Heart left ventricle (tissue), 16 donors: ENCODE measurements around the gene BTBD17. TPM values are rescaled to one million over a fixed set of nuclear protein-coding genes. Genes with fewer than 3 reads are reported as not detected.
A peak's percentile ranks its signal among the peaks of the same experiment; 100 is the strongest.

Source experiments
- ATAC-seq, 4 donors: fragments of 200-7000 bp; cut with Tn5 transposase; one replicate each; pipeline ENCODE4 v1.9.1; 2020 to 2022; ENCODE audit warnings: moderate library complexity in 4 of 4, mild to moderate bottlenecking in 3 of 4, moderate number of reproducible peaks in 1 of 4
- DNase-seq, 5 donors: peaks; one replicate each; pipeline ENCODE4 v3.0.0-alpha.2; 2020
- H3K27ac ChIP-seq, 12 donors: fragments of 200-600 bp; sonication (generic) in 4 of 12; one replicate each; pipeline versions ENCODE4 v1.5.0 to v1.8.0; 2016 to 2022; ENCODE audit warnings: mild to moderate bottlenecking in 2 of 12
- H3K27me3 ChIP-seq, 9 donors: fragments of 200-600 bp; sonication (generic) in 2 of 9; one replicate each; pipeline versions ENCODE4 v1.5.1 to v1.8.0; 2016 to 2022; ENCODE audit warnings: mild to moderate bottlenecking in 3 of 9
- H3K36me3 ChIP-seq, 9 donors: fragments of 200-600 bp; sonication (generic) in 2 of 9; one replicate each; pipeline versions ENCODE4 v1.5.0 to v1.8.0; 2018 to 2022; ENCODE audit warnings: mild to moderate bottlenecking in 2 of 9
- H3K4me1 ChIP-seq, 12 donors: fragments of 200-600 bp; sonication (generic) in 4 of 12; one replicate each; pipeline versions ENCODE4 v1.5.0 to v1.8.0; 2016 to 2022; ENCODE audit warnings: mild to moderate bottlenecking in 3 of 12
- H3K4me3 ChIP-seq, 12 donors: fragments of 200-600 bp; sonication (generic) in 4 of 12; one replicate each; pipeline versions ENCODE4 v1.5.0 to v1.8.0; 2017 to 2022; ENCODE audit warnings: mild to moderate bottlenecking in 9 of 12, moderate library complexity in 4 of 12
- H3K9me3 ChIP-seq, 12 donors: fragments of 200-600 bp; sonication (generic) in 4 of 12; one replicate each; pipeline versions ENCODE4 v1.5.0 to v1.8.0; 2016 to 2022; ENCODE audit warnings: mild to moderate bottlenecking in 1 of 12
- POLR2A ChIP-seq, 2 donors: fragments of 450-650 bp; IDR thresholded peaks; one replicate each; pipeline ENCODE4 v1.6.1; 2017; ENCODE audit warnings: antibody characterized with exemption in 2 of 2, mild to moderate bottlenecking in 2 of 2, moderate library complexity in 2 of 2
- WGBS, 4 donors: extraction: QIAGEN DNeasy Blood & Tissue Kit in 2 of 4; methylation state at CpG; one replicate each; pipeline versions ENCODE4 v1.1.5 to v1.1.7; 2013 to 2018; 5-methylcytosine and 5-hydroxymethylcytosine counted together
- intact Hi-C, 10 donors: fragments of 100-400 bp; cut with DNase I; formaldehyde crosslinking; loops; one replicate each; pipeline versions ENCODE4 v1.11.1 to v1.14.2; 2022
- polyA plus RNA-seq, 2 donors: library from polyadenylated mRNA; stranded (reverse); fragments of 200-250 nt; gene quantifications; one replicate each; pipeline ENCODE4 v1.2.3, GENCODE V29; 2013
- total RNA-seq, 9 donors: library from RNA; depleted of rRNA in 2 of 9; stranded (reverse); fragments of >200 nt in 2 of 9; fragmentation: NEBNext Ultra II Directional in 3 of 9; extraction: Animal tissue kit (Norgen Biotek cat#: 25700) in 3 of 9; gene quantifications; one replicate each; pipeline versions ENCODE4 v1.1.0 to v1.2.4, GENCODE V29; 2016 to 2023
- TF ChIP-seq, protein P1 (sequence below), 12 donors: fragments of 200-600 bp; sonication (generic) in 4 of 12; IDR thresholded peaks; one replicate each; pipeline versions ENCODE4 v1.5.0 to v1.8.0; 2018 to 2022; ENCODE audit warnings: antibody characterized with exemption in 12 of 12, mild to moderate bottlenecking in 5 of 12
- donor health status: ischemic (EF 13 %, LVEDD 7.1; RV severe dilation, severe dysfunction).
- donor health status: healthy with polysubstance abuse.
- donor health status: DM: no; HTN: yes; CAD: no.
- donor health status: DM: no; HTN: no; CAD: no.
- donor health status: ischemic (EF 25% LVEDD 6.9; RV normal size, moderate dysfunction).
- donor health status: ischemic (EF 25% LVEDD 5.7; RV mildly dilated, moderate dysfunction).
- donor health status: healthy.
- donor health status: DM: yes; HTN: yes; CAD: no.
- donor health status: ischemic (EF 35%, LVEDD 5.7; RV mildly dilated, moderate dysfunction).
- donor health status: nonischemic (EF 11% LVEDD 7.7; RV severe dilation, severe dysfunction).
- donor health status: DM: yes; HTN: yes; CAD: no.
- donor health status: PGD.
- donor health status: ischemic (EF 29% LVEDD 5.4; RV normal size, mild dysfunction).
- donor health status: nonischemic (EF 23%, LVEDD 6.1; RV moderate dilation, normal function).

Gene BTBD17
- total and polyA plus RNA-seq, 11 donors: not detected

GRCh38 chr17:74380086-74380958 lies 18.7 kb upstream of the BTBD17 start:
- Histone ChIP-seq H3K4me1 (peaks cover 0 to 18% (median 12%) of the 10 kb centered on the region in 12 donors), H3K27ac (peak overlapping the region in 10 of 12 donors; percentile 7 to 56 (median 24)), H3K4me3 (peak overlapping the region in 1 of 12 donors; percentile 20), H3K36me3 (no peaks in the 10 kb centered on the region), H3K27me3 (peaks cover 0 to 7% (median 0%) of the 10 kb centered on the region in 9 donors), H3K9me3 (no peaks in the 10 kb centered on the region)
- 36 to 41% (median 38%) methylated on average over 14 to 17 of the region's 17 CpGs for WGBS, 4 donors
- DNase-seq (peak in 1 of 5 donors; percentile 62), ATAC-seq (peak; percentile 21 to 74 (median 46))
- intact Hi-C loops: loop anchor here in 1 of 10 donors (5.0 kb wide), 1 partner anchor 47 kb away; no protein-coding TSS in a partner anchor
- TF ChIP-seq, protein P1, sequence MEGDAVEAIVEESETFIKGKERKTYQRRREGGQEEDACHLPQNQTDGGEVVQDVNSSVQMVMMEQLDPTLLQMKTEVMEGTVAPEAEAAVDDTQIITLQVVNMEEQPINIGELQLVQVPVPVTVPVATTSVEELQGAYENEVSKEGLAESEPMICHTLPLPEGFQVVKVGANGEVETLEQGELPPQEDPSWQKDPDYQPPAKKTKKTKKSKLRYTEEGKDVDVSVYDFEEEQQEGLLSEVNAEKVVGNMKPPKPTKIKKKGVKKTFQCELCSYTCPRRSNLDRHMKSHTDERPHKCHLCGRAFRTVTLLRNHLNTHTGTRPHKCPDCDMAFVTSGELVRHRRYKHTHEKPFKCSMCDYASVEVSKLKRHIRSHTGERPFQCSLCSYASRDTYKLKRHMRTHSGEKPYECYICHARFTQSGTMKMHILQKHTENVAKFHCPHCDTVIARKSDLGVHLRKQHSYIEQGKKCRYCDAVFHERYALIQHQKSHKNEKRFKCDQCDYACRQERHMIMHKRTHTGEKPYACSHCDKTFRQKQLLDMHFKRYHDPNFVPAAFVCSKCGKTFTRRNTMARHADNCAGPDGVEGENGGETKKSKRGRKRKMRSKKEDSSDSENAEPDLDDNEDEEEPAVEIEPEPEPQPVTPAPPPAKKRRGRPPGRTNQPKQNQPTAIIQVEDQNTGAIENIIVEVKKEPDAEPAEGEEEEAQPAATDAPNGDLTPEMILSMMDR (IDR thresholded peaks at IDR 0.05): no peak
- no peak for TF ChIP-seq POLR2A (IDR thresholded peaks at IDR 0.05)

DNA sequence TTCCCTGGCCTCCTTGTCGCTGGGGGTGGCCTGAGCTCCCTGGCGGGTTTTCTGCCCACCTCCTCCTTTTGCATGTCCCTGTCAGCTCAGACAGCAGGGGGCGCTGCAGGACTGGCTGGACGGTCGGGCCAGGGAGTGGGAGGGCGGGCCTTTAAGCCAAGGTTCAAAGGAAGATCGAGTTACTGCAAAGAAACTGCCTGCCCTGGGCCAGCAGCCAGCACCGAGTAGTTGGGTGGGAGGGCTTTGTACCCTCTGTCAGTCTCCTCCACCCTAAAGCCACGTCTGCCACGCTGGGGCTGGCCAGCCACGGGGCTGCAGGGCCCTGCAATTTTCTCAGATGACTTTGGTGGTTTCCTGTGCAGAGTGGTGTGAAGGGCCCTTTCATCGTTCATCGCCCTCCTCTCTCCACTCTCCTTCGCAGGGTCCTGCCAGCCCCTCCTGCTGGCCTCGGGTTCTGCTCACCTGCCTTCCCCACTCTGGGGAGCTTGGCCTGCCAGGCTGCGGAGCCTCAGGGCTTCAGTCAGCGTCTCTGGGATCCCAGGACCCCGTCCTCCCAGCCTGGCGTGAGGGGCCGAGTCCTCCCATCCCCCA lies 17.9 kb upstream of the BTBD17 start:
- peak; percentile 89 to 97 (median 90) for DNase-seq
- ATAC-seq: peak; percentile 84 to 97 (median 94)
- H3K27ac ChIP-seq: peak overlapping the region in 8 of 12 donors; percentile 7 to 56 (median 28)
- H3K4me1 ChIP-seq: peaks cover 0 to 18% (median 12%) of the 10 kb centered on the region in 12 donors
- intact Hi-C loops: loop anchor here (1.0 to 10.0 kb wide), 4 partner anchors 48 to 225 kb away; no protein-coding TSS in a partner anchor
- TF ChIP-seq, protein P1 (IDR thresholded peaks at IDR 0.05): peak; percentile 91 to 99 (median 97)
- no peak for TF ChIP-seq POLR2A (IDR thresholded peaks at IDR 0.05)
- H3K36me3 ChIP-seq: no peaks in the 10 kb centered on the region
- H3K9me3 ChIP-seq: no peaks in the 10 kb centered on the region
- peaks cover 0 to 7% (median 0%) of the 10 kb centered on the region in 9 donors for H3K27me3 ChIP-seq
- H3K4me3 ChIP-seq: peak overlapping the region in 7 of 12 donors; percentile 5 to 41 (median 14)
- 12 to 16% (median 14%) methylated on average over 13 to 20 of the region's 20 CpGs for WGBS, 4 donors

DNA sequence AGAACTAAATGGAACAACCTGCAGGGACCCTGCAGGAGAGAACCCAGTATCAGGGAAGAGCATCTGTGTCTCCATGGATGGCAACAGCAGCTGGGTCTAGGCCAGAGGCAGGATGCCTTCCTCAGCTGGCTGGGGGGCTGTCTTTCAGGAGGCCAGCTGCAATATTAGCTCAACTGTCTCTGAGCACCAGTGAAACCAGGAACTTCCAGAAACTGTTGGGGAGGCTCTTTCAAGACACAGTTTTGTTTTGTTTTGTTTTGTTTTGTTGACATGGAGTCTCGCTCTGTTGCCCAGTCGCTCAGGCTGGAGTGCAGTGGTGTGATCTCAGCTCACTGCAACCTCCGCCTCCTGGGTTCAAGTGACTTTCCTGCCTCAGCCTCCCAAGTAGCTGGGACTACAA lies 13.2 kb upstream of the BTBD17 start:
- no peak overlapping the region for H3K27ac ChIP-seq

More for the DNA sequence above, 13.2 kb upstream of the BTBD17 start:
- Histone ChIP-seq H3K36me3 (no peaks in the 10 kb centered on the region), H3K4me3 (no peak overlapping the region), H3K4me1 (peaks cover 0 to 15% (median 4%) of the 10 kb centered on the region in 12 donors), H3K27me3 (peaks cover 0 to 7% (median 0%) of the 10 kb centered on the region in 9 donors), H3K9me3 (no peaks in the 10 kb centered on the region)
- 82 to 90% (median 87%) methylated on average over 3 of the region's 3 CpGs for WGBS, 4 donors
- no peak for DNase-seq
- no peak for ATAC-seq
- intact Hi-C loops: loop anchor here in 2 of 10 donors (5.0 to 10.0 kb wide), 2 partner anchors 227 to 230 kb away; no protein-coding TSS in a partner anchor
- TF ChIP-seq, protein P1 (IDR thresholded peaks at IDR 0.05): no peak
- TF ChIP-seq POLR2A (IDR thresholded peaks at IDR 0.05): no peak
